Esophagus squamous epithelium (tissue), 4 donors: ENCODE results near the gene GET3.

Experiments used
- POLR2A ChIP-seq, 4 donors: fragments of 450-650 bp; IDR thresholded peaks; one replicate each; pipeline ENCODE4 v1.6.1; 2017; ENCODE audit warnings: antibody characterized with exemption in 4 of 4, mild to moderate bottlenecking in 4 of 4, moderate library complexity in 3 of 4
- TF ChIP-seq, protein P1 (sequence below), 6 experiments: fragments of 450-650 bp in 4 of 6; fragments of 200-600 bp in 2 of 6; sonication (generic) in 2 of 6; IDR thresholded peaks; one replicate each; pipeline ENCODE4 v1.5.1; 2016 to 2019; ENCODE audit warnings: antibody characterized with exemption in 6 of 6, mild to moderate bottlenecking in 4 of 6, moderate library complexity in 4 of 6

DNA sequence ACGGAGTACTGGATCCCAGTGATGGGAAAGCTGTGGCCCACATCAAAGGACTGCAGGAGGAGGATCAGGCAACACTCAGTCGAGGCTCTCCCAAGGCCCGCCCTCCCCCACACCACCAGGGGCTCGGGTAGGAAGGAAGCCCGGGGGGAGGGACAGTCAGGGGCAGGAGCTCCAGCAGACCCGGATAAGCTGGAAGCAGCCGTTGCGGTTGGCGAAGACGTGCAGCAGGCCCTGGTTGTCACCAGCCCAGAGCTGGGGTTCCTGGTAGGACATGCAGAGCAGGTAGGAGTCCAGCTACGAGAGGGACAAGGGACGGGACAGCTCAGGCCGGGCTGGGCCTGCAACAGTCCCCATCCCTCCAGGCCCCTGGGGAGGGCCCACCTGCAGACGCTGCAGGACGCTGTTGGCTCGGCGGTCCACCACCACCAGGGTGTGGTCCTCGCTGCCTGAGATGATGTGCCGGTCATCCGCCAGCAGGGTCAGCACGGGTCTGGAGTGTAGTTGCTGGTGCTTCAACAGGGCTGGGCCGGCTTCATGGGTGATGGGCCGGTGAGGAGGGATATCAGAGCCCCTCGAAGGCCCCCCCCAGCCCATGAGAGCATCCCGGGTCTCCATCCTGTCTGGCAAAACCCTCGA lies 47.6 kb upstream of the GET3 start:
- TF ChIP-seq, protein P1, sequence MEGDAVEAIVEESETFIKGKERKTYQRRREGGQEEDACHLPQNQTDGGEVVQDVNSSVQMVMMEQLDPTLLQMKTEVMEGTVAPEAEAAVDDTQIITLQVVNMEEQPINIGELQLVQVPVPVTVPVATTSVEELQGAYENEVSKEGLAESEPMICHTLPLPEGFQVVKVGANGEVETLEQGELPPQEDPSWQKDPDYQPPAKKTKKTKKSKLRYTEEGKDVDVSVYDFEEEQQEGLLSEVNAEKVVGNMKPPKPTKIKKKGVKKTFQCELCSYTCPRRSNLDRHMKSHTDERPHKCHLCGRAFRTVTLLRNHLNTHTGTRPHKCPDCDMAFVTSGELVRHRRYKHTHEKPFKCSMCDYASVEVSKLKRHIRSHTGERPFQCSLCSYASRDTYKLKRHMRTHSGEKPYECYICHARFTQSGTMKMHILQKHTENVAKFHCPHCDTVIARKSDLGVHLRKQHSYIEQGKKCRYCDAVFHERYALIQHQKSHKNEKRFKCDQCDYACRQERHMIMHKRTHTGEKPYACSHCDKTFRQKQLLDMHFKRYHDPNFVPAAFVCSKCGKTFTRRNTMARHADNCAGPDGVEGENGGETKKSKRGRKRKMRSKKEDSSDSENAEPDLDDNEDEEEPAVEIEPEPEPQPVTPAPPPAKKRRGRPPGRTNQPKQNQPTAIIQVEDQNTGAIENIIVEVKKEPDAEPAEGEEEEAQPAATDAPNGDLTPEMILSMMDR (IDR thresholded peaks at IDR 0.05), result no peak
- TF ChIP-seq POLR2A (IDR thresholded peaks at IDR 0.05), result no peak
